ENCODE measurements around the gene COL20A1.

- TF ChIP-seq CTCF (IDR thresholded peaks at IDR 0.05) (no peak), EP300 (IDR thresholded peaks at IDR 0.05) (no peak)
Observed at GRCh38 chr20:63345328-63346100, 52.5 kb downstream of the COL20A1 start.

Data from stomach (tissue), 4 donors.